ENCODE data around the gene RTEL1.

- no peak for TF ChIP-seq CTCF (IDR thresholded peaks at IDR 0.05)
- no peak for TF ChIP-seq POLR2AphosphoS5 (IDR thresholded peaks at IDR 0.05; ENCODE audit: low read depth, low read length)
- TF ChIP-seq SMC3 (IDR thresholded peaks at IDR 0.05; ENCODE audit: low read depth, low read length): no peak
- TF ChIP-seq, protein P1, sequence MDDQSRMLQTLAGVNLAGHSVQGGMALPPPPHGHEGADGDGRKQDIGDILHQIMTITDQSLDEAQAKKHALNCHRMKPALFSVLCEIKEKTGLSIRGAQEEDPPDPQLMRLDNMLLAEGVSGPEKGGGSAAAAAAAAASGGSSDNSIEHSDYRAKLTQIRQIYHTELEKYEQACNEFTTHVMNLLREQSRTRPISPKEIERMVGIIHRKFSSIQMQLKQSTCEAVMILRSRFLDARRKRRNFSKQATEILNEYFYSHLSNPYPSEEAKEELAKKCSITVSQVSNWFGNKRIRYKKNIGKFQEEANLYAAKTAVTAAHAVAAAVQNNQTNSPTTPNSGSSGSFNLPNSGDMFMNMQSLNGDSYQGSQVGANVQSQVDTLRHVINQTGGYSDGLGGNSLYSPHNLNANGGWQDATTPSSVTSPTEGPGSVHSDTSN (IDR thresholded peaks at IDR 0.05): no peak
- TF ChIP-seq SIN3A (IDR thresholded peaks at IDR 0.05; ENCODE audit: borderline replicate concordance, low read depth, low read length): no peak
Measured at GRCh38 chr20:63663332-63664066, 5.4 kb downstream of the RTEL1 start.

All from SK-N-SH (cell line).